GM18858 (cell line): ENCODE data around the gene ETFA.

Experiments
- ATAC-seq: cut with Tn5 transposase; IDR thresholded peaks from one replicate; pipeline ENCODE4 v1.9.1; 2021; ENCODE audit not compliant: unreplicated experiment

ETFA gene

DNA sequence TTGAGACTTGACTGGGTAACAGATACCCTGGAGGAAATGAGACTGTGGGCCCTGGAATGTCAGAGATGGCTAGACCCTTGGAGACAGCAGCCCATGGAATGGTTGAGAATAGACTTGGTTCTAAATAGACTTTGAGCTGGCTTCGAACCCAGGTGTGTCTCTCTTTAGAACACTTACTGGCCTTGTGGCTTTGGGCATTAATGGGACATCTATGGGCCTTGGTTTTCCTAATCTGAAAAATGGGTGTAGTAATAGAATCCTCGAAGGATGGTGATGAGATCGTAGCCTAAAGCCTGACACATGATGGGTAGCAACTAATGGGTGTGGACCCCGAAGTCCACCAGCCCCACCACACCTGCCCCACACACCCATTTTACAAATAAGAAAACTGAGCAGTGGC, 132.2 kb downstream of the ETFA start:
- no peak for ATAC-seq

DNA sequence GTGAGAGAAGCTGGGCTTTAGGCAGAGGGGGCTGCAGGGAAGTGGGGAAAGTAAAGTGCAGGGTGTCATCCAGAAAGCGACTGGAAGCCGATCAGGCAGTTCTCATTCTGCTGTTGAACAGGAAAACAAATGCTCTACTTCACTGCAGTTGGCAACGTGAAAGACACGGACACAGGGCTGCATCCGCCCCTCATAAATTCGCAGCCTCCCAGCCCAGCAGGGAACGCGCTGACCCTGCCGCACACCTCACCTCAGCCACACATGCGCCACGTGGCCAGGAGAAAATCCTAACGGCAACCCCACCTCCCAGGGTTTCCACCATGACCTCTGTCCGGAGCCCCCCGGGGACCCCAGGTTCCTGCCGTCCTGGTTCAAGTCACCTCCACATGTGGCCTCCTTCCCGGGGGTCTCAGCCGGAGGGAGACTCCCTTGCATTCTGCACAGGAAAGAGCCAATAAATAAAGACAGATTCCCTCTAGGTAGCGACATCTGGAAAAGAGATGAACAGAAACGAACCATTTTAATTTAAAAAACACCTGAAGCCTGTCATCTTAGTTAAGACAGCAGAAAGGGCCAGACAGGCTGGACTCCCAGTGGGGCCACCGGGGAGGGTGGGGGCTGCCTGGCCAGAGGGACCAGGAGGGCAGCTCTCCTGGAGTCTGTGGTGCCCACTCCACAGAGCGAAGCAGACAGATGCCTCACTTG, 132.8 kb downstream of the ETFA start:
- no peak for ATAC-seq

DNA sequence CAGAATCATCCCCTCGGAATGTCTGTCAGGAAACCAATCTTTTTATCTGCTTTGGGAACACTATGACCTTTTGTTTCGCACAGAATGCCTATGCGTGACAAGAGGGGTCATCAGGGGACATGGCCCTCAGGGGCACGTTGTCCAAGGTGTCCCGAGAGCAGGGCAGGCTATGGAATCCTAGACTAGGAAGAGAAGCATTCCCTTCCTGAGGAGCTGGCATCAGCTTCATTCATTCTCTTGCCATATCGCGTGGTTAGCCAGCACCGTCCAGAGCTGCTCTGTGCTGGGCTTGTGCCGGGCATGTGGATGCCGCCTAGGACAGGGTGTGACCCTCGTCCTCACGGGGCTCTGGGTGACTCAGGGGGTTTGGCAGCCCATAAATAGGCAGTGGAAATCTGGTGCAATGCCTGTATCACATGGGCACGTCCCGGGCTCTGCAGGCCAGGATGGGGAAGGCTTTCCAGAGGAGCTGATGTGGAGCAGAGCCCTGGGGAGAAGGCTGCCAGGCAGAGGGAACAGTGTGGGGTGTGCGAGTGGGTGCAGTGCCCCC, 133.7 kb downstream of the ETFA start:
- no peak for ATAC-seq

DNA sequence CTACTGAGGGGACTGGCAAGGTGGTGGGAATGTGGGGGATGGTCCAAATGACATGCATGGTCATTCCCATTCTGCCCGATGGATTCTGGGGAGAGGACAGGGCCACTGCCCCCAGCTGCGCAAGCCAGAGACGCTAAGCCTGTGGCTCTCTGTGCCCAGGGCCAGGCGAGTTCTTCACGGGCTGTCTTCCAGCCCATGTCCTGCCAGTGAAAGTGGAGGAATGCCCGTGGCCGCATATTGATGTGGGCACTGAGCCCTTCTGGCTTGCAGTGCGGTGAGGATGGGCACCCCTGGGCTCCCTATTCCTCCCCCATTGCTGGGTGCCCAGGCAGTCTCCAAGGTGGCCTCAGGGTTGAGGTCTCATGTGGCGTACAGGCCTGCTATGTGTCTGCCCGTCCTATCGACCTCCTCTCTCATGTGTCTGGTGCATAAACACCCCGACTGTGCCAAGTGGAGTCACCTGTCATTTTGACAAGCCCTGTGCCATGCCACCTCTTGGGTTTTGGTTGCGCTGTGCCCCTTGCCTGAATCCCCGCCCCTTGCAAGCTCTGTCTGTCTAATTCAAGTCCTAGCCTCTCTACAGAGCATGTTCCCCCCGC, 134.7 kb downstream of the ETFA start:
- ATAC-seq: no peak

DNA sequence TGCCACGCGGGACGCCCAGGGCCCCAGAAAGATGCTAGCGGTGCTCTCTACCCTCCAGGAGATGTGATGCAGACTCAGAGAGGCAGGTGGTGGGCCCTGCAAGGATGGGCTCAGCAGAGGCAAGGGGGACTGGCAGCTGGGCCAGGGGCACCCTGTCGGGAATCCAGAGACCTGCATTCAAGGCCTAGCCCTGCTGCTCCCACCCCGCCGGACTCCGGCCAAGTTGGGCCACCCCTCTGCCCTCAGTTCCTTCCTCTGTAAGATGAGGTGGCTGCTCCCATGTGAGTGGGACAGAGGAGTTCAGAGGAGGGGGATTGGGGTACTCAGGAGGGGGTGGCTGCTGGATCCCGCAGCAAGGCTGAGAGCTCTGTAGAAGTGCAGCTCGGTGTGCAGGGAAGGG, 135.2 kb downstream of the ETFA start:
- no peak for ATAC-seq

DNA sequence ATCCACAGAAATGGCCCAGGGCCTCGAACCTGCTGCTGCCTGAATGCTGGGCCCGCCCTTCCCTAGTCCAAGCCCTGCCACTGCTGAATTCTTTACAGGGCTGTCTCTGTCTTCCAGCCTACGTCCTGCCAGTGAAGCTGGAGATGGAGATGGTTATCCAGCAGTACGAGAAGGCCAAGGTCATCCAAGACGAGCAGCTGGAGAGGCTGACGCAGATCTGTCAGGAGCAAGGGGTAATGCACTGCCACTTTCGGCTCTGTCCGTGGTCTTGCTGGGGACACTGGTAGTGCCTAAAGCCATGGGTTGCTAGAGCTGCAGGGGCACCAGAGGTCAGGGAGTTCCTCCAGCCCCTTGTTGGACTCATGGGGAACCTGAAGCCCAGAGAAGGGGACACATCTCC, 135.8 kb downstream of the ETFA start:
- no peak for ATAC-seq

DNA sequence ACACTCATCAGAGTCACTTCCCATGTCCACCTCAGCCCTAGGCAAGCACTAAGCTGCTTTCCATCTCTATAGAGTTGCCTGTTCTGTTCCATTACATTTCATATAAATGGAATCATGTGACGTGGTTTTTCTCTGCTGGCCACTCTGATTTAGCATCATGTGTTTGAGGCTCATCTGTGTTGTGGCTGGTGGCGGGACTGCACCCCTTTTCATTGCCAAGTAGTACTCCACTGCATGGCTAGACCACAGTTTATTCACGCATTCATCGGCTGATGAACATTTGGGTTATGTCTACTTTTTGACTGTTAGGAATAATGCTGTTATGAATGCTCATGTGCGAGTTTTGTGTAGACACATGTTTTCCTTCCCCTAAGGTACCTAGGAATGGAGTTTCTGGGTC, 136.6 kb downstream of the ETFA start:
- ATAC-seq: no peak

DNA sequence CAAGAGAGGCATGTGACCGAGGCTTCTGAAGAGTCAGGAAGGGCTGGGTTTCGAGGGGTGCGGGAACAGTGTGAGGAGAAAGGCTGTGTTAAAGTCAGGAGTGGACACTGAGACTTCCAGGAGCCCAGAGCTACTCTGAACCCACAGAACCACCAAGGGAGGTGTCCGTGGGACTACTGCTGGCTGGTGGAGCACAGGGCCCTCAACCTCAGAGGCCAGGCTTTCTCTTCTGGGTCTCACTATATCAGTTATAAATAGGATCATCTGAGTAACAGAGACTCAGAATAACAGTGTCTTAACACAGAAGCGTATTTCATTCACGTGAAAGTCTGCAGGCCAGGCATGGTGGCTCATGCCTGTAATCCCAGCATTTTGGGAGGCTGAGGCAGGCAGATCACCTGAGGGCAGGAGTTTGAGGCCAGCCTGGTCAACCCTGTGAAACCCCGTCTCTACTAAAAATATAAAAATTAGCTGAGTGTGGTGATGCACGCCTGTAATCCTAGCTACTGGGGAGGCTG, 137.9 kb downstream of the ETFA start:
- ATAC-seq: no peak

DNA sequence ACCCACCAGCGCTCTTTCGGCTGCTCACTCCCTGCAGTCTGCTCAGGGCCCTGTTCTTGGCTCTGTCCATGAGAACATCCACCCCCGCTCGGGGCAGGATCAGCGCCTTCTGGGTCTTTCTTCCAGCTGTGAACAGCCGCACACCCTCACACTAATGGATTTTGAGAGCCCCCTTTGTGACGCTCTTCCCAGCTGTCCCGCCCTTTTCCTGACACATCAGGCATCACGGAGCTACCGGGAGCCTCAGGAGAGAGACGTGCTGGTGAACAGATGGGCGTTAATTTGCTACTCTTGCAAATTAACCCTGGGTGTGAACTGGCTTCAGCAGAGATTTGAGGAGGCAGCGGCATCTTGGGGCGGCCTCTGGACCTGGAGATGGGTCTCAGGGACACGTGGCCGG, 138.5 kb downstream of the ETFA start:
- ATAC-seq: no peak

DNA sequence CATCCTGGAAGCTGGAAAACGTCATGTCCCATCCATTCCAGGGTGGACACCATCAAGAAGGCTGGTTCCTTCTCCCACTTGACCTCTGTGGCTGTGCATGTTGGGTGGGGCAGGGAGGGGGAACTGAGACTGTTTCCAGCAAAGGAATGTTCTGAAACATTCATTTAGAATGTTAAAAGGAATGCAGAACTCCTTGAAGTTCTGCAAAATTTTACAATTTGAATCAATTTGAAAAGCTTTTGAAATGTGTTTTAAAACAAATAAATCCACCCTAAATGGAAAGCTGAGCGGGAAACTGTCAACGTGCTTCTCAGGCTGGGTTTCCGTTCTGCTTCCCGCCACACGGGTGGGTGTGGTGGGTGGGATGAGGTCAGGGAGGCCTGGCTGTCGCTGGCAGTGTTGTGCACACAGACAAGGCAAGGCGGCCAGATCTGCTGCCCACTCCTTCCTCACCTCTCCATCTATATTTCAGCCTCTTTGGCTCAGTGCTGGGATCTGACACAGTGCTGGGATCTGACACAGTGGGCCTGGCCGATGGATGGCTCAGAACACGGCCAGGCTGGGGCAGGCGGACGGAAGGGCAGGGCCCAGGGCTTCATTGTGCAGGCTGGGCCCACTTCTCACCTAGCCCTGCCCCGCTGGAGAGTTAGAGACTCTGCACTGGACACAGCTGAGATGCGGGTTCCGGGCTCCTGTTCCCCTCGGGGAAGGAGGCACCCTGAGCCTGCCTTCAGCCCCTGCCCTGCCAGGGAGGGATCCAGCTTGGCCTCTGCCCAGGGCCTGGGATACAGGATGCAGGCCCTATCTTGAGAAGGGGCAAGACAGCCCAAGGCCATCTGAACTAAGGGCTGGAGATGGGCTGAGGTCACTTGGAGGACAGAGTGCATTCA, 141.1 kb downstream of the ETFA start:
- ATAC-seq: no peak

DNA sequence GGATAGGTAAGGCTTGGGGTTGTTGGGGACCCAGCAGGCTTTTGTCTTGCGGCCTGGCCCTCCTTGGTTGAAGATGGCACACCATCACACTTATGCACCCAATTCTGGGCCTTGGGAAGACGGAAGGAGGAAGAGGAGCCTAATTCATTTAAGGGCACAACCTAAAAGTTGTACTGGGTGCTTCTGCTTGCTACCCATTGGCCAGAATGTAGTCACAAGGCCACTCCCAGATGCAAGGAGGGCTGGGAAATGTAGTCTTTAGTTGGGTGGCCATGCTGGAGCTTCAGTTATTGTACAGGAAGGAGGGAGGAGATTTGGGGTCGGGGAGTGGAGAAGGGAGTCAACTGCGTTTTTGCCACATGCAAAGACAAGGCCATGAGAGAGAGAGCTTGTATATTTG, 142.3 kb downstream of the ETFA start:
- ATAC-seq: no peak

DNA sequence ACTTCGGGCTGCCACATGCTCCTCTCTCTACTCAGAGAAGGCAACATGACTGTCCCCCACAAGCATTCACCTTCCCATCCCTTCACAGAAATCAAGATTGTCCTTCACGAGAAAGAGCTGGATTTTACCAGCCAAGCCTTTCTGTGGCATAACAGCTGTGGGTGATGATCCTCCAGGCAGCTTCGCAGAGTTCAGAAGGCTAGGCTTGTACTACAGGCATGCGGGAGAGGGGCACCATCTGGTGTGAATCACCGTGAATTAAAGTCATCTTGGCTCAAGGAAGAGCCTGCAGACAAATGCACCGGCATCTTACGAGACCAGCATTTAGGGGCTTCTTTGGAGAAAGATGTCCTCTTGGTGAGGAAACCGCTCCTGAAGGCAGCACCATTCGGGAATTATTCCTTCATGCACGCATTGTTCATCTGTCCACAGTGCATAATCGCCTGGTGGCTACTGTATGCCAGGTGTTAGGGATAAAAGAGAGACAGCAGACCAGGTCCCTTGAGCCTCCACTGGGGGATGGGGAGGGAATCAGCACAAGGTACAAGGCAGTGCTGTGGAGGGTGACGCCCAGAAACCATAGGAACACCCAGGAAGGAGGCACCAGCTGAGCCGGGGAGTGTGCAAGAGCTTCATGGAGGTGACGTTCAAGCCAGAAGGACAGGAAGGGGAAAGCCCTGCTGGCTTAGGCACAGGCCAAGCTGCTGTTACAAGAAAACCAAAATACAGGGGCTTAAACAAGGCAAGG, 142.9 kb downstream of the ETFA start:
- no peak for ATAC-seq

DNA sequence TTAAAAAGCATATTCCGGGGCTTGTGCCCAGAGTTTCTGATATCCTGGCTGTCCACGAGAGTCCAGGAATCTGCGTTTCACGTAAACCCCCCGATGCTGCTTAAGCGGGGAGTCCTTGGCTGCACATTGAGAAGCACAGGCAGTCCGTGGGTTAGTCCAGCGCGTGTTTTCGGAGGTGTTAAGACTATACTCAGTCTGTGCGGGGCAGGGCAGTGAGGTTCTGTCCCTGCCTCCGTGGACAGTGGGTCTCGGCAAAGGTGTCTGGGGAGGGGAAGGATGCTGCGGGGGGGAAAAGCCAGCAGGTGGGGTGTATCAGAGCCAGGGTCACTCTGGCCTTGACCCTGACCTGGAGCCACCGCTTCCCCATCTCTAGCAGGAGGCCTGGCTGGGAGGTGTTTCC, 145.3 kb downstream of the ETFA start:
- no peak for ATAC-seq
